GM19395 (cell line): ENCODE measurements around the gene ATP6V1E1.

Experiments used
- ATAC-seq: cut with Tn5 transposase; IDR thresholded peaks from one replicate; pipeline ENCODE4 v1.9.1; 2021; ENCODE audit warnings: mild to moderate bottlenecking, moderate library complexity; ENCODE audit not compliant: unreplicated experiment

ATP6V1E1 gene

GRCh38 chr22:17548756-17549035, 79.9 kb downstream of the ATP6V1E1 start:
- ATAC-seq, result no peak

DNA sequence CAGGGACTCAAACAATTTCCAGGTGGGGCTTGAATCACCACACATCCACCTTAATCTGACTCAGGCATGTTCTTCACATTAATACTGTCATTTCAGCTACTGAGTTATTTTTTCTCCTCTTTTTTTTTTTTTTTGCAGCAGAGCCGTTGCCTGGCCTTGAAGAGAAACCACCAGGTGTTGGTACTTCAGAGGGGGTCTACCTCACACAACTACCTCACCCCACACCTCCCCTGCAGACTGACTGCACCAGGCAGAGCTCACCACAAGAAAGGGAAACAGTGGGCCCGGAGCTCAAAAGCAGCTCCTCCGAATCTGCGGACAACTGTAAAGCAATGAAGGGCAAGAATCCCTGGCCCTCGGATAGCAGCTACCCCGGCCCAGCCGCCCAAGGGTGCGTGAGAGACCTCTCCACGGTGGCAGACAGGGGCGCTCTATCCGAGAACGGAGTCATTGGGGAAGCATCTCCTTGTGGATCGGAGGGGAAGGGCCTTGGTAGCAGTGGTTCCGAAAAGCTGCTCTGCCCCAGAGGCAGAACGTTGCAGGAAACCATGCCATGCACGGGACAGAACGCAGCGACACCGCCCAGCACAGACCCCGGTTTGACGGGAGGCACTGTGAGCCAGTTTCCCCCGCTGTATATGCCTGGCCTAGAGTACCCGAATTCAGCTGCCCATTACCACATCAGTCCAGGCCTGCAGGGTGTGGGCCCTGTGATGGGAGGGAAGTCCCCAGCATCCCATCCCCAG, 80.4 kb downstream of the ATP6V1E1 start:
- no peak for ATAC-seq

- no peak for ATAC-seq
These were observed 86.1 kb downstream of the ATP6V1E1 start for GRCh38 chr22:17542452-17542851.
